GM18520 (cell line): ENCODE data around the gene CCDC148.
"Not testable (repeated sequence)": the region's sequence is repeated elsewhere in the genome, so short reads cannot be mapped to it uniquely, and the experiment has no call there.

ENCODE experiments used
- ATAC-seq: cut with Tn5 transposase; IDR thresholded peaks from one replicate; pipeline ENCODE4 v1.9.1; 2021; ENCODE audit not compliant: unreplicated experiment

The CCDC148 gene

DNA sequence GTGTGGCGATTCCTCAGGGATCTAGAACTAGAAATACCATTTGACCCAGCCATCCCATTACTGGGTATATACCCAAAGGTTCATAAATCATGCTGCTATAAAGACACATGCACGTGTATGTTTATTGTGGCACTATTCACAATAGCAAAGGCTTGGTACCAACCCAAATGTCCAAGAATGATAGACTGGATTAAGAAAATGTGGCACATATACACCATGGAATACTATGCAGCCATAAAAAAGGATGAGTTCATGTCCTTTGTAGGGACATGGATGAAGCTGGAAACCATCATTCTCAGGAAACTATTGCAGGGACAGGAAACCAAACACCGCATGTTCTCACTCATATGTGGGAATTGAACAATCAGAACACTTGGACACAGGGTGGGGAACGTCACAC is 17.5 kb downstream of the CCDC148 start:
- ATAC-seq, result not testable (repeated sequence)

DNA sequence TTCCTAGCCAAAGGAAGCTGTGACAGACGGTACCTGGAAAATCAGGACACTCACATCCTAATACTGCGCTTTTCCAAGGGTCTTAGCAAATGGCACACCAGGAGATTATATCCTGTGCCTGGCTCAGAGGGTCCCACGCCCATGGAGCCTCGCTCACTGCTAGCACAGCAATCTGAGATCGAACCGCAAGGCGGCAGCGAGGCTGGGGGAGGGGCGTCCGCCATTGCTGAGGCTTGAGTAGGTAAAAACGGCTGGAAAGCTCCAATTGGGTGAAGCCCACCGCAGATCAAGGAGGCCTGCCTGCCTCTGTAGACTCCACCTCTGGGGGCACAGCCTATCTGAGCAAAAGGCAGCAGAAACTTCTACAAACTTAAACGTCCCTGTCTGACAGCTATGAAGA is 22.8 kb downstream of the CCDC148 start:
- ATAC-seq, result not testable (repeated sequence)

DNA sequence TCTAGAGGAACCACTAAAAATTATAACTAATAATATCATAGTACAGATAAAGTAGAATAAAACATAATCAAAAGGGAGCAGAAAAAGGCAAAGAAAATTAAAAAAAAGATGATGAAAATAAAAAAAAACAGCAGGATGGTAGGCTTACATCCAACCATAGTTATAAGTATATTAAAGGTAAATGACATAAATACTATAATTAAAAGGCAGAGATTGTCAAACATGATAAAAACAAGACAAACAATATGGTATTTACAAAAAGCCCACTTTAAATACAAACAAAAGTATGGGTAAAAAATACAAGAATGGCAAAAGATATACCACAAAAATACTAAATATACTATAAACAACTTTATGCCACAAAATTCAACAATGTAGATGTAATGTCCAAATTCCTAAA is 24.4 kb downstream of the CCDC148 start:
- no peak for ATAC-seq

DNA sequence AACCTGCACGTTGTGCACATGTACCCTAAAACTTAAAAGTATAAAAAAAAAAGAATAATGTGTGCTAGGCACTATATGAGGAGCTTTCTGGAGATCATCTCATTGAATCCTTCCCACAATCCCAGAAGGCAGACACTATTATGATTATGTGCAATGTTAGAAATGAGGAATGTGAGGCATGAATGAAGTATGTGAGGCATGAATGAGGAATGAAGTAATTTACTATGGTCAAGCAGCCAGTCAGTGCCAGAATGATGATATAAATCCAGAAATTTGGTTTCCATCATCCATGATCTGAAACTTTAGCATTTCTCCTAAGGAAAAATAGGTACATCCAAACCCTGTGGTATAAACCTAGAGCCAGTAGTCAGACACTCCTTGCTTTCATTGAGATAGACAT is 42.0 kb downstream of the CCDC148 start:
- no peak for ATAC-seq

DNA sequence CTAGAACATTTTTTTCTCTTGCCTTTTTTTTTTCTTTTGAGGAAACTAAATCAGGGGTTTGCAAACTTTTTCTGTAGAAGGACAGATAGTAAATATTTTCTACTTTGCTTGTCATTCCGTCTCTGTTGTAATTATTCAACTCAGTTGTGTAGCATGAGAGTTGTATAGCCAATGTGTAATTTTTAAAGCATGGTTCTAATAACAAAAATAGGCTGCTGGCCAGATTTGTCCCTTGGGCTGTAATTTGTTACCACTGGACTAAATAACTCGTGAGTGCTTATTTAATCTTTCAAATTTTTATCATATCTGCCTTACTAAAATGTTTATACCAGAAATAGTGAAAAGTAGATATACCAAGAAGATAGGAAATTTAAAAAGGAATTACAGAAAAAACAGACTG is 43.0 kb downstream of the CCDC148 start:
- ATAC-seq, result no peak

DNA sequence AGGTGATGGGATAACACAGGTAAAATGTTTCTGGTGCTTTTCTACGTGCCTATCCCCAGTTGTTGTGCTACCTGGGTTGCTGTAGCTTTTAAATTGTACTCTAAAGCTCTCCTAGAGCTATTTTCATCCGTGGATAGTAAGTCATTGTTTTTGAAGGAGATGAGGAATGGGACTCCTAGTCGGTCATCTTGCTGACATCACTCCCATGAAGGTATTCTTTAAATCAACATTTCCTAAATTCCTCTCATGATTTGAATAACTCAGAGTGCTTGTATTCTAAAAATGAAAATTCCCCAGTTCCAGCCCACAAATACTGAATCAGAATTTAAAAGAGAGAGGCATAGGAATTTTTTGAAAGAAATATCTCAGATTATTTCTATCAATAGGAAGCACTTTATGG is 44.3 kb downstream of the CCDC148 start:
- no peak for ATAC-seq

DNA sequence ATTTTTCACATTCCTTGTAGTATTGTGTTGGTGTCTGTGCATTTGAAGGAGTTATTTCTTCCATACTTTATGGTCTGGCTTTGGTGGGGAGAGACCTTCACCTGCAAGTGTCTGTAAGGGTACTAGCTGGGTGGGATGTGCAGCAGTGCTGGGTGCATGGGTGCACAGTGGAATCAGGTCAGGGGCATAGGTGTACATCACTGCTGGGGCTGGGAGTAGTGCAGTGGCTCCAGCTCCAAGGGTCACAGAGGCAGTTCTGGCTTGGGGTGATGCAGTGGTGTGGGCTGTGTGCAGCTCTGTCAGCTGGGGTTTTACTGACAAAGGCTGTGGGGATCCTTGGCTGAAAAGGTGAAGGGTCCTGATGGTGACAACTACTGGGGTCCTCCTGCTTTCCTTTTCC is 44.8 kb downstream of the CCDC148 start:
- ATAC-seq, result no peak

DNA sequence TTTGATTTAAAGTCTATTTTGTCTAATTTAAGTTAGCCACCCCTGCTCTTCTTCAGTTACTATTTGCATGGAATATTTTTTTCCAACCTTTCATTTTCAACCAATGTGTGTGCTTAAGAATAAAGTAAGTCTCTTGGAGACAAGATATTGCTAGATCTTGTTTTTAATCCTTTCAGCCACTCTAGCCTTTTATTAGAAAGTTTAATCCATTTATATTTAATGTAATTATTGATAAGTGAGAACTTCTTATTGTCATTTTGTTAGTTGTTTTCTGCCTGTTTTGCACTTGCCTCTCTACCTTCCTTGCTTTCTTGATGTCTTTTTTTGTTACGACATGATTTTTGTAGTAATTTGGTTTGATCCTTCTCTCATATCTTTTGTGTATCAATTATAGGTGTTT is 46.4 kb downstream of the CCDC148 start:
- ATAC-seq, result no peak

DNA sequence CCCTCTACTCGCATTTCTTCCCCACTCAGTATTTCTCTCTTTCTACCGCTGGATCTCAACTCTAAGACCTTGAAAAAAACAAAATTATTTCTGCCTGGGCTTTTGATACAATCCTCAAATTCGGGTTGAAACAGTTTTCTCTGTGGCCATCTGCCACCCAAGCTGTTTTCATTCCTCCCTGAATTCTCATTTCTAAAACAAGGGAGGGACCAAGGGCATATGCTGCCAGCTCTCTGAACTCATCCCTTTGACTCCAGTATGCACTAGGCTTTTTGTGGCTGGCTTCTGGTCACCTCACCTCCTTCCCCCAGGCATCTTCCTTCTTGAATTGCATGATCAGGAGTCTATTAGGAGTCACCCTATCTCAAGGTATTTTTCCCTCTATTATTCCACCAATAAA is 49.5 kb downstream of the CCDC148 start:
- no peak for ATAC-seq

DNA sequence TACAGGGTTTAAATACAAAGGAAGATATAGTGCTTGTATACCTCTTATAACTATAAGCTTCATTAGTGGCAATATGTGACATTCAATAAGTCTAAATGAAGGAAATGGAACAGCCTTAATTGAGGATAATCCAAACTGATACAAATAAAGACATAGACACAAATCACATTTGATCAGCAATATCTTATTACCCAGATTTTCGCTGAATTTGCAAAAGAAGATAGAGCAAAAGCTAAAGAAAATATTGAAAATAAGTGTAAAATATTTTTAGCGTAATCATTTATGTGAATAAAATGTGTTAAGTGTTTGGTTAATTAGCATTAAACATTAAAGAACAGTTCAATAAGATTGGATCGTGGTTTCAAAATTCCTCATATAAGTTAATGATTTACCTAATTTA is 51.2 kb downstream of the CCDC148 start:
- ATAC-seq, result no peak

DNA sequence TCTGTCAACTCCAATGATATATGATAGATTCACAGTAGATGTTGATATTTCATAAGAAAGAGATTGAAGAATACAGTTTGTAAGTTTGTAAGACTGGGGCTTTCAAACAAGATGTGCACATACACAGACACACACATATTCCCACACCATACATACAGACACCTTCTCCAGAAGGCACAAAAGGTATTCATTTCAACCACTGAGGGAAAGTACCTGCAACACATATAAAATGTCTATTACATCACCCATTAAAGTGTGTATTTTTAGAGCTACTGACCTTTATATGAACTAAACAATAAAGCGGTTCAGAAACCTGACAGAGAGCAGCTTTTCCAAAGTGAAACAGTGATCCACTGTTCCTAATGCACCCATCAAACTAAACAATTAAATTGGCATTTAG is 53.3 kb downstream of the CCDC148 start:
- ATAC-seq, result no peak

DNA sequence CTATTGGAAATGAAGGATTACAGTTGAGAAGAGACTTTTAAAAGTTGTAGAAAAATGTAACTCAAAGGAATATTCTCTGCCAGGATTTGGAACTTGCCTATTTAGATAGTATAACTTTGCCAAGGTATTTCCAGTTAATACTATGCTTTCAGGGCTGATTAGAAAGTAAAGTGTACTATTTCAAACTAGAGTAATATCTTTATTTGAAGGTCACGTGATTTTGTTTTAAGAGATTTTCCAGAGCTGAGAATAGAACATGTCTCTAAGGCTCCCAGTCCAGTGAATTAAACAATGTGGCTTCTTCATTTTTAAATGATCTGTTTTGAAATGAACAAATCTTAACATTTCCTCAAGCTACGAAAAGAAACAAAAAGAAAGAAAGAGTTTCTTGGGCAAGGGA is 53.9 kb downstream of the CCDC148 start:
- ATAC-seq, result no peak

DNA sequence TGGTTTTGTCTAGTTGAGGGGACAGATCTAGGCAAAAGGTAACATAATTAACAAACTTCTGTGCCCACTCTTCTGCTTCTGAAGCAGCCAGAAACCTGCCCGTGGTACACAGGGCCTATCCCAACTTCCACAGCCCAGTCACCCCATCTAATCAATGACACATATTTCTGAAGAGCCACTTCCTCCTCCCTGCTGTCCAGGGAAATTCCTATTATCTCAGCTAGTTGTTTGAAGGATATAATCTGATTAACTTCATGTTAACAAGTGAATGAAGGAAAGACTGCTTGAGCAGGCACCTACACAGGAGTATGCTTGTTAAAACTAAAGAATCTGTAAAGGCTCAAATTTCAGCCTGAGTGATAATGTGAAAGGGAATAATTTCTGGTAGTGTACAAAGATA is 61.4 kb downstream of the CCDC148 start:
- no peak for ATAC-seq

DNA sequence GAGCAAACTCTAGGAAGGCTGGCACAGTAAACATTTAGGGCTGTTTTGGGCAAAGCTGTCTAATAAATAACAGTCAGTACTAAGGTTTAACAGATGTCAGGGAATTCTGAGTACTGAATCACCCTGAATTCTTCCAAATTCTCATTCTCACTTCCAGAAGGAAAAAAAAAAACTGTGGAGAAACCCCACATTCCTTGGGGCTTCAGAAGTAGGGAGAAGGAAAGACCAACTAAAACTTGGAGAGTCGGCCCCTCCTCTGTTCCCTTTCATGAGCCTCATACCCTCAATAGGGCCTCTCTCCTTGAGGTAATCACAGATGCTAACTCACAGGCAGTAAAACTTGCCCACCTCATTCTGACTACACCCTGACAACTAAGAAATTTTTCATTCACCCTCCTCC is 62.1 kb downstream of the CCDC148 start:
- ATAC-seq, result no peak

DNA sequence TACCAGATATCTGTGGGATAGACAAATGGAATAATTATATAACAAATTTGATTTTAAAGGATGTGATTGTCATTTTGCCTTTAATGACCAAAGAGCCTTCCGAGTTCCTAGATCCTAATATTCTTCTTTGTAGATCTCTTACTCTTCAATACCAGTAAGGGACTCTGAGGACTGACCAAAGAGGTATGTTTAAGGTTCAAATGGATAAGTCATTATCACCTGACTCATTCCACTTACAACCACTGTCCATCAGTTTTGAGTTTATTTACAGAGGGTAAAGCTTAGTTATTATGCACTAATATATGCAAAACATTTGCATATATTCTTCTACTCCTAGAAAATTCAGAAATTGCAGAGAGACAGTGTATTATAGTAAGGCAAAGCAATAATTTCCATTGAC is 62.7 kb downstream of the CCDC148 start:
- no peak for ATAC-seq

DNA sequence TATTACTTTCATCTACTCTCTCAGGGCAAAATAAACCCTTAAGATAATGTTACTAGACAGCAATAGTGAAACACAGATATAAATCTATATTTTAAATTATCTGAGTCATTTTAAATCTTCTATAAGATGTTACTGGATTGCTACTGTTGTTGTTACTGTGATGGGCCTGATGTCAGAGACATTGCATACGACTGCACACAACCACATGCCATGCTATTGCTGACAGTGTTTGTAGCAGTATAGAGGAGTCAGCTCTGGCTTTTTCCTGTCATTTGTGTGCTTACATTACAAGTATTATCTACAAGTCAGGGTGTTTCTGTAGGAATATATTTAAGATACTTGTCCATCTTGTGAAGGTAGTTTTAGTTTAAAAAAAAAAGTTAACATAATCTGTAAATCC is 63.9 kb downstream of the CCDC148 start:
- ATAC-seq, result no peak

DNA sequence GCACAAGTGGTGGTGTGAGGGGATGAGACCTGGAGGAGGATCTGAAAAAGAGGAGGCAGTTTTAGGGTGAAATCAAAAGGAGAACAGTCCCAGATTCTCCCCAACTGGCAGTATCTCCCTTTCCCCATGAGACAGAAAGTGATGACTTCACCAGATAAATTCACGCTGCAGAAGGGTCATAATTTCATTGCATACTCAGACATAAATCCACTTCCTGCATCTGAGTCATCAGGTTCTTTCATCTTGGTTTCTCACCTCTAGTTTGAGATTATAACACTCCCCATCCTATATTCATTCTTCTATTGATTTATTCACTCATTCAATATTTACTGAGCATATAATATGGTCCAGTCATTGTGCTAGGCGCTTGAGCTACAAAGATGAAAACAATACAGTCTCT is 64.7 kb downstream of the CCDC148 start:
- no peak for ATAC-seq

DNA sequence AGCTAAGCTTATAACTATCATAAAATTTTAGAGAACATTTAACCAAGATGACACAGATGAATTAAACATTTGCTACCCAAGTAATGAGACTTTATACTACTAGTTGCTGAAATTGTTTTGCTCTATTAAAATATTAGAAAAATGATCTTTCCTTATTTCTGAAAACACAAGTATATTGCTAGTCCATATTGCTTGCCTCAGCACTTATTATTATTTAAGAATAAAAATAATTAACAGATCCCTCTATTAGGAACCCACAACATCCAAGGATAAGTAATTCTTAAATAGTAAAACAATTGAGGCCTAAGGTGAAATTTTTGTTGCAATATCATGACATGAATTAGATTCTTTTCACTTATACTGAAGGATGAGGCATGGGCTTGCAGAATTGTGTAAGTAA is 65.2 kb downstream of the CCDC148 start:
- no peak for ATAC-seq

DNA sequence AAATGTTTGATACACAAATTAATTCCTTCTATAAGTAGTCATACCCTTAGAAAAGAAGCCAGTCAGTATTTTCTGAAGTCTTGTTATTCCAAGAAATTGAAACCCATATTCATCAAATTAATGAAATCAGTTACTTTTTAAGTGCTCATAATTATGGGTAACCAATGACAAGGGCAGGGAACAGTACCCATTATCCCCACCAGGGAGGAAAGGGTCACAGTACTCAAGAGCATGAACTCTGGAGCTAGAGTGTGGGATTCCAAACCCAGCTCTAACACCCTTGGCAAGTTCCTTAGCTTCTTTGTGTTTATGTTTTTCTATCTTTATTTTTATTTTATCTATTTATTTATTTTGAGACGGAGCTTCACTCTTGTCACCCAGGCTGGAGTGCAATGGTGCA is 68.4 kb downstream of the CCDC148 start:
- ATAC-seq, result no peak

DNA sequence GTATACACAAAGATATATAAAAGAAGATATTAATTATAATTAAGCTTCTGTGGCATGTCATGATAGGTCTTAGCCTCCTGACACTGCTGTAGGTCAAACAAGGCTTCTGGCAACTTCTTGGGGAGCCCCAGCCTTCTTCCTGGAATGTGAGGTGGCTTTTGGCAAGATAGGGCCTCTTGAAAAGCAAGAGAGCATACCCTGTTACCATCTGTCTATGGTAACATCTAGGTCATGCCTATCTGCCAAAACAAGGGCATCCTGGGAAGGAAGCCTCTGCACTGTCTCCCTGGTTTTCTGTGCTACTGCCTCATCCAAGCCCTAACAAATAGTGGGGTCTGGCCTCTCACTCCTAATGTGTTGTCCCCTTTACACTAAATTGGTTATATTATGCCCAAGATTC is 70.9 kb downstream of the CCDC148 start:
- no peak for ATAC-seq

DNA sequence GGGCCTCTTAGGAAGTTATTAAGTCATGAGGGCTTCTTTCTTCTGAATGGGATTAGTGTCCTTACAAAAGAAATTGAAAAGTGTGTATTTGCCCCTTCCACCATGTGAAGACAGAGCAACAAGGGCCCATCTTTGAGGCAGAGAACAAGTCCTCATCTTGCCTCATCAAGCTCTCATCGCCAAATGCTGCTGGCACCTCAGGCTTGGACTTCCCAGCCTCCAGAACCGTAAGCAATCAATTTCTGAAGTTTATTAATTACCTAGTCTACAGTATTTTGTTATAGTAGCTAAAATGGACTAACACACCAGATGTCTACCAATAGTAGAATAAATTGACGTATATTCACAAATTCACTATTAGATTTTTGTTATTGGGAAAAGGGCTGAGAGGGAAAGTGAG is 74.6 kb downstream of the CCDC148 start:
- no peak for ATAC-seq

DNA sequence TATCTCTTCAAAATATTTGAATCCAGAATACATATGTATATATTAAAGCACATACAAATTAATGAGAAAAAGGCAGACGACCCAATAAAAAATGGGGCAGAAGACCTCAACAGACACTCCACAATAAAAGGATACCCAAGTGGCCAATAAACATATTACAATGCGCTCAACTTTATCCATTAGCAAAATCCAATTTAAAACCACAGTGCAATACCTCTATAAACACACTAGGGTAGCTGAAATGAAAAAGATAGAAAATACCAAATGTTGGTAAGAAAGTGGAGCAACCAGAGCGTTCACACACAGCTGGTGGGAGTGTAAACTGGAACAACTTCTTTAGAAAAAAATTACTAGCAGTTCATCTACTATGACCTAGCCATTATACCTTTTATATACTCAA is 75.3 kb downstream of the CCDC148 start:
- ATAC-seq, result no peak

DNA sequence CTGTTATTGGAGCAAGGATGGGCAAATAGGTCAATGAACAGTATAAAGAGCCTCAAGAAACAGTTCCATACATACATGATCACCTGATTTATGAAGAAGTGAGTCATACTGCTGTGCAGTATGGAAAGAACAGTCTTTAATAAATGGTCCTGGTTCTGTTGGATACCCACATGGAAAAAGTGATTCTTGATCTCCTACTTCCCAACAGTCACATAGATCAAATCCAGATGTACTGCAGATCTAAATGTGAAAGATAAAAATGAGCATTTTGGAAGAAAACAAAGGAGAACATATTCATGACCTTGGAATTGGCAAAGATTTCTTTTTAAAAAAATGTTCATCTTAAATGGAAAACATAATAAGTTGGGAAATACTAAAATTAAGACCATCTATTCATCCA is 75.8 kb downstream of the CCDC148 start:
- no peak for ATAC-seq

DNA sequence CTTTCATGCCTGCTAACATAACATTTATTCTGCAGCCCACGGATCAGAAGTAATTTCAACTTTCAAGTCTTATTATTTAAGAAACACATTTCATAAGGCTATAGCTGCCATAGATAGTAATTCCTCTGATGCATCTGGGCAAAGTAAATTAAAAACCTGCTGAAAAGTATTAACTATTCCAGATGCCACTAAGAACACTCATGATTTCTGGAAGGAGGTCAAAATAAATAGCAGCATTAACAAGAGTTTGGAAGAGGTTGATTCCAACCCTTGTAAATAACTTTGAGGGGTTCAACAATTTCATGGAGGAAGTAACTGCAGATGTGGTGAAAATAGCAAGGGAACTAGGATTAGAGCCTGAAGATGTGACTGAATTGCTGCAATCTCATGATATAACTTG is 77.6 kb downstream of the CCDC148 start:
- ATAC-seq, result no peak
